ENCODE measurements around the gene TMEM212.

GRCh38 chr3:171827385-171827784 lies 15.8 kb upstream of the TMEM212 start:
- no peak for TF ChIP-seq CTCF (optimal IDR thresholded peaks at IDR 0.05 in 1 of 3, IDR thresholded peaks at IDR 0.05 in 1 of 3, conservative IDR thresholded peaks at IDR 0.05 in 1 of 3; ENCODE audit: extremely low read depth in 1 of 3, insufficient read depth in 2 of 3, low read length in 3 of 3)
- no peak for TF ChIP-seq EZH2 (IDR thresholded peaks at IDR 0.05; ENCODE audit: low read length)
